ENCODE results near the gene NKAIN4.

DNA sequence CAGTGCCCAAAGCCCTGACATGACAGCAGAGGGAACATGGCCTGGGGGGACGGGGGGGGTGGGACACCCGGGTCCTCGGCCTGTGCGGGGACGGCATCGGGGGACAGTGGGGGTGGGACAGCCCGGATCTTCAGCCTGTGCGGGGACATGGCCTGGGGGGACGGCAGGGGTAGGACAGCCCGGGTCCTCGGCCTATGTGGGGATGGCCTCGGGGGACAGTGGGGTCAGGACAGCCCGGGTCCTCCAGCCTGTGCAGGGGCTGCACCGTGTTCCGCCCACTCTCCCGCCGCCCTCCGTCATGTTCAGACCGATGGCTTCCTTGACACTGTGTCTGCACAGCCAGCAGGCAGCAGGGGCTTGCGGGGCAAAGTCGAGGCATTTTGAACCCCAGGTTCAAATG, 11.5 kb downstream of the NKAIN4 start:
- TF ChIP-seq EZH2 (IDR thresholded peaks at IDR 0.05) (no peak), FOXP2 (optimal IDR thresholded peaks at IDR 0.05; ENCODE audit: control extremely low read depth, extremely low read length, insufficient read depth) (no peak)
